K562 (cell line): ENCODE measurements around the gene CAPN10. TPM values are rescaled to one million over a fixed set of nuclear protein-coding genes. Genes with fewer than 3 reads are reported as not detected.
A peak's percentile ranks its signal among the peaks of the same experiment; 100 is the strongest.

Source experiments
- ATAC-seq: fragments of 200-7000 bp; cut with Tn5 transposase; 3 replicates; pipeline ENCODE4 v1.9.1; 2020; ENCODE audit warnings: moderate library complexity
- BruUV-seq: library from RNA; stranded (reverse); fragments of 400-500 nt; replicated peaks from 2 replicates; lab custom pipeline; 2021; lab: Mats Ljungman, UMichigan
- CTCF ChIA-PET: fragments of 300-600 bp; formaldehyde crosslinking; extraction: SDS; loops from one replicate; lab custom pipeline; 2021; ENCODE audit warnings: low intra/inter-chr PET ratio; lab: Yijun Ruan, JAX
- POLR2A ChIA-PET: fragments of 300-600, 350-650 bp; sonication (Branson Sonifier 250); formaldehyde crosslinking; extraction: SDS; loops from one replicate; lab custom pipeline; 2021; ENCODE audit warnings: antibody characterized with exemption, inconsistent platforms; lab: Yijun Ruan, JAX
- DNase-seq, 4 experiments: peaks; one replicate each; pipeline versions ENCODE4 v3.0.0 to v3.0.0-alpha.2; 2011 to 2018; ENCODE audit warnings: low spot score in 3 of 4, mixed read lengths in 3 of 4; ENCODE audit errors: extremely low read depth in 1 of 4
- FAIRE-seq: peaks from 2 replicates; lab custom pipeline; 2011; peaks lifted over from hg19 to GRCh38; lab: Jason Lieb, UNC
- H2AFZ ChIP-seq: 2 replicates; pipeline ENCODE4 v1.6.0; 2011; ENCODE audit warnings: low read depth, low read length, control low read depth, inconsistent platforms
- H3K27ac ChIP-seq: fragments of 200-600 bp; 3 replicates; pipeline ENCODE4 v1.8.0; 2011; ENCODE audit warnings: low read depth, mild to moderate bottlenecking, control low read depth, inconsistent platforms, low read length, moderate library complexity, mixed read lengths; ENCODE audit errors: extremely low read depth
- H3K27me3 ChIP-seq, 2 experiments: fragments of 300-600 bp in 1 of 2; 2 replicates in 1 of 2; 3 replicates in 1 of 2; pipeline versions ENCODE4 v1.6.0 to v1.8.0; 2011; ENCODE audit warnings: inconsistent platforms in 2 of 2, low read length in 2 of 2, mild to moderate bottlenecking in 1 of 2, mixed read lengths in 1 of 2, moderate library complexity in 1 of 2; ENCODE audit not compliant: control insufficient read depth in 2 of 2, insufficient read depth in 2 of 2
- H3K36me3 ChIP-seq: fragments of 300-600 bp; 3 replicates; pipeline ENCODE4 v1.8.0; 2011; ENCODE audit warnings: mild to moderate bottlenecking, low read length, inconsistent platforms; ENCODE audit not compliant: control insufficient read depth, insufficient read depth
- H3K4me1 ChIP-seq, 2 experiments: fragments of 200-600 bp in 1 of 2; replicated peaks in 1 of 2; 2 replicates in 1 of 2; 3 replicates in 1 of 2; pipeline versions ENCODE4 v1.5.1 to v1.8.0; 2011; ENCODE audit warnings: inconsistent platforms in 2 of 2, low read length in 2 of 2, mild to moderate bottlenecking in 1 of 2, mixed read lengths in 1 of 2, moderate library complexity in 1 of 2; ENCODE audit not compliant: control insufficient read depth in 2 of 2, insufficient read depth in 2 of 2
- H3K4me2 ChIP-seq: 2 replicates; pipeline ENCODE4 v1.6.1; 2011; ENCODE audit warnings: low read length, control low read depth, inconsistent platforms, mixed read lengths; ENCODE audit not compliant: insufficient read depth
- H3K4me3 ChIP-seq: fragments of 200-600 bp; sonication (generic), shearing (Covaris generic); 2 replicates; pipeline ENCODE4 v1.5.1; 2016; ENCODE audit warnings: control low read depth, inconsistent platforms
- H3K79me2 ChIP-seq: fragments of 200-600 bp; 3 replicates; pipeline ENCODE4 v1.8.0; 2011; ENCODE audit warnings: low read length, inconsistent platforms; ENCODE audit not compliant: control insufficient read depth, insufficient read depth
- H3K9ac ChIP-seq, 2 experiments: 2 replicates each; pipeline versions ENCODE4 v1.6.0 to v1.6.1; 2011; ENCODE audit warnings: low read depth in 2 of 2, low read length in 2 of 2, control low read depth in 1 of 2, inconsistent platforms in 1 of 2, mild to moderate bottlenecking in 1 of 2, mixed read lengths in 1 of 2; ENCODE audit not compliant: insufficient read depth in 1 of 2
- H3K9me1 ChIP-seq: one replicate; pipeline ENCODE4 v1.6.0; 2011; ENCODE audit warnings: inconsistent platforms, mild to moderate bottlenecking, low read length, moderate library complexity; ENCODE audit not compliant: control insufficient read depth, insufficient read depth
- H3K9me3 ChIP-seq: replicated peaks from 2 replicates; pipeline ENCODE4 v1.5.1; 2011; ENCODE audit warnings: low read depth, low read length, inconsistent platforms; ENCODE audit not compliant: control insufficient read depth, insufficient read depth
- H4K20me1 ChIP-seq: replicated peaks from 2 replicates; pipeline ENCODE4 v1.6.1; 2011; ENCODE audit warnings: low read length, inconsistent platforms, mixed read lengths; ENCODE audit not compliant: control insufficient read depth, insufficient read depth
- BACH1 ChIP-seq: fragments of 200-800 bp; sonication (Bioruptor generic); IDR thresholded peaks from 2 replicates; pipeline ENCODE4 v1.6.1; 2016; ENCODE audit warnings: missing genetic modification characterization, missing compliant biosample characterization
- CREM ChIP-seq: IDR thresholded peaks from 2 replicates; pipeline ENCODE4 v1.6.1; 2014; ENCODE audit warnings: antibody characterized with exemption, low read depth
- DMBX1 ChIP-seq: fragments of 250-450 bp; sonication (Bioruptor Pico); IDR thresholded peaks from 2 replicates; pipeline ENCODE4 v1.8.0; 2022; ENCODE audit warnings: inconsistent platforms, mild to moderate bottlenecking, moderate library complexity, borderline replicate concordance
- KDM5B ChIP-seq: fragments of 200-600 bp; sonication (generic); IDR thresholded peaks from 2 replicates; pipeline ENCODE4 v1.6.1; 2012; ENCODE audit warnings: low read depth, mild to moderate bottlenecking, moderate library complexity, low read length, control low read depth, inconsistent platforms; ENCODE audit not compliant: insufficient replicate concordance
- NFIX ChIP-seq: fragments of 250-450 bp; sonication (Bioruptor Pico); IDR thresholded peaks from 2 replicates; pipeline ENCODE4 v1.4.0; 2020; ENCODE audit warnings: low read depth, mild to moderate bottlenecking, moderate library complexity
- RBBP5 ChIP-seq: fragments of 200-600 bp; sonication (generic); IDR thresholded peaks from 2 replicates; pipeline ENCODE4 v1.6.1; 2012; ENCODE audit warnings: borderline replicate concordance, mild to moderate bottlenecking, low read length, control low read depth, inconsistent platforms; ENCODE audit not compliant: insufficient read depth, poor library complexity, severe bottlenecking
- RBM15 ChIP-seq: fragments of 200-400 bp; formaldehyde crosslinking; IDR thresholded peaks from 2 replicates; pipeline ENCODE4 v1.6.1; 2018; ENCODE audit warnings: mild to moderate bottlenecking, low read length, moderate library complexity; ENCODE audit not compliant: insufficient read depth
- SMAD3 ChIP-seq: fragments of 450-650 bp; formaldehyde crosslinking; conservative IDR thresholded peaks from 2 replicates; pipeline ENCODE4 v1.4.0; 2020; ENCODE audit warnings: mild to moderate bottlenecking
- WGBS: fragments of 100-300 bp; shearing (Covaris generic); methylation state at CpG from one replicate; pipeline ENCODE4 v1.1.6; 2016; ENCODE audit warnings: low coverage, mixed read lengths; ENCODE audit not compliant: insufficient coverage; ENCODE audit errors: missing lambda C conversion rate; 5-methylcytosine and 5-hydroxymethylcytosine counted together
- in situ Hi-C: fragments of 300-500 bp; cut with MboI; formaldehyde crosslinking; loops from 4 replicates; pipeline ENCODE4 v1.15.0; 2018; ENCODE audit warnings: inconsistent platforms, mixed read lengths
- intact Hi-C: fragments of 100-400 bp; cut with micrococcal nuclease; formaldehyde crosslinking; loops from 2 replicates; pipeline ENCODE4 v1.14.2; 2022
- polyA plus RNA-seq, 8 experiments: library from polyadenylated mRNA; depleted of rRNA in 4 of 8; stranded (reverse) in 5 of 8; unstranded in 3 of 8; fragments of >200 nt; fragmentation: Nextera tagmentation in 2 of 8; fragmentation: Illumina TruSeq in 1 of 8; extraction: Ambion mirVana in 2 of 8; extraction: Trizol in 1 of 8; gene quantifications; 2 replicates each; pipeline versions ENCODE4 v1.2.1 to v1.2.3, GENCODE V29; 2011 to 2014; ENCODE audit warnings: inconsistent platforms in 1 of 8, missing spikeins in 1 of 8
- total RNA-seq, 7 experiments: library from RNA; depleted of rRNA in 6 of 7; stranded (reverse); fragments of >200 nt in 6 of 7; fragmentation: Illumina TruSeq in 2 of 7; extraction: Trizol in 2 of 7; gene quantifications; 2 replicates each; pipeline versions ENCODE4 v1.2.1 to v1.2.3, GENCODE V29; 2011 to 2021; ENCODE audit warnings: low replicate concordance in 1 of 7
- TF ChIP-seq, protein P1 (sequence below): sonication (generic); formaldehyde crosslinking; IDR thresholded peaks from 2 replicates; pipeline ENCODE4 v1.4.0; 2020; ENCODE audit warnings: mild to moderate bottlenecking, missing genetic modification reagents
- TF ChIP-seq, protein P2 (sequence below): fragments of 450-650 bp; IDR thresholded peaks from 2 replicates; pipeline ENCODE4 v1.6.1; 2018; ENCODE audit not compliant: partially characterized antibody
- TF ChIP-seq, protein P3 (sequence below), 2 experiments: IDR thresholded peaks; 2 replicates each; pipeline ENCODE4 v1.6.1; 2012; ENCODE audit warnings: improper control_type of control experiment in 2 of 2, low read depth in 2 of 2, low read length in 2 of 2, borderline replicate concordance in 1 of 2

CAPN10 gene
- total and polyA plus RNA-seq, 9 of the 15 experiments (the other 6 are each of a cell fraction or from before 2014, with no cell fraction given): 0.08 to 26.1 (median 8.4) TPM

DNA sequence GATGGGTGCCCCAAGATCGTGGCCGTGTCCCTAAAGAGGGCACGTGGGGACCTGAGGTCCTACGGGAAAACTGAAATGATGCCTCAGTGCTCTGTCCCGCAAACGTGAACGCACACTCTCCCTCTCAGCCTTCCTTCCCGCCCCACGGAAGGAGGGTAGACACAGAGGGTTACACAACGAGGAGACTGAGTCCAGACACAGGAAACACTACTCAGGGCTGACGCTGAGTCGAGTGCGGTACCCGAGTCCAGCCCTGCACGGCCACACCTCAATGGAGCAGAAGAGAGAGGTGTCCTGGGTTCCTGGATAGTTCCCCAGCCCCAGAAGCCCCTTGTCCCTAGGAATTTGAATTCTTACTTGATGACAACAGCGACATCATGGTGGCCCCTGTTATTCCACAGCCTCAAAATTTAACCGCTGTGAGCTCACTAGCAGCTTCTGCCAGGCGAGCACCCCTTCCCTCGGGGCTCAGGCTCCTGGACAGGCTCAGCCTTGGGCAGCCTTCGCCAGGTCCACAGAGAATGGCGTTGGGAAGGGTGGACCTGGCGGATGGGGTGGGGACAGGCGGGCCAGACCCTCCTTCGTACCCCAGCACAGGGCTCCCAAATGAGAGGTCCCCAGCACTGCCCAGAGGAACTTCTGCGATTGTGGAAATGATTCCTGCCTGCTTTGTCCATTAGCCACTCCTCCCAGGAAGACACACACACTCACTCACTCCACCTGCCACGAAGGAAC lies 19.2 kb upstream of the CAPN10 start:
- H3K79me2 ChIP-seq: peaks cover 72% of the 10 kb centered on the region
- TF ChIP-seq, protein P1, sequence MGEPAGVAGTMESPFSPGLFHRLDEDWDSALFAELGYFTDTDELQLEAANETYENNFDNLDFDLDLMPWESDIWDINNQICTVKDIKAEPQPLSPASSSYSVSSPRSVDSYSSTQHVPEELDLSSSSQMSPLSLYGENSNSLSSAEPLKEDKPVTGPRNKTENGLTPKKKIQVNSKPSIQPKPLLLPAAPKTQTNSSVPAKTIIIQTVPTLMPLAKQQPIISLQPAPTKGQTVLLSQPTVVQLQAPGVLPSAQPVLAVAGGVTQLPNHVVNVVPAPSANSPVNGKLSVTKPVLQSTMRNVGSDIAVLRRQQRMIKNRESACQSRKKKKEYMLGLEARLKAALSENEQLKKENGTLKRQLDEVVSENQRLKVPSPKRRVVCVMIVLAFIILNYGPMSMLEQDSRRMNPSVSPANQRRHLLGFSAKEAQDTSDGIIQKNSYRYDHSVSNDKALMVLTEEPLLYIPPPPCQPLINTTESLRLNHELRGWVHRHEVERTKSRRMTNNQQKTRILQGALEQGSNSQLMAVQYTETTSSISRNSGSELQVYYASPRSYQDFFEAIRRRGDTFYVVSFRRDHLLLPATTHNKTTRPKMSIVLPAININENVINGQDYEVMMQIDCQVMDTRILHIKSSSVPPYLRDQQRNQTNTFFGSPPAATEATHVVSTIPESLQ: 0 out of 2 replicates have a peak, but pooled peaks have one; percentile 14
- TF ChIP-seq BACH1 (tag) (no peak), CREM (no peak), DMBX1 (no peak), RBM15 (no peak), RBBP5 (peak; percentile 15), NFIX (no peak), KDM5B (peak; percentile 29), SMAD3 (CRISPR knock-in tag) (no peak)
- TF ChIP-seq, protein P2, sequence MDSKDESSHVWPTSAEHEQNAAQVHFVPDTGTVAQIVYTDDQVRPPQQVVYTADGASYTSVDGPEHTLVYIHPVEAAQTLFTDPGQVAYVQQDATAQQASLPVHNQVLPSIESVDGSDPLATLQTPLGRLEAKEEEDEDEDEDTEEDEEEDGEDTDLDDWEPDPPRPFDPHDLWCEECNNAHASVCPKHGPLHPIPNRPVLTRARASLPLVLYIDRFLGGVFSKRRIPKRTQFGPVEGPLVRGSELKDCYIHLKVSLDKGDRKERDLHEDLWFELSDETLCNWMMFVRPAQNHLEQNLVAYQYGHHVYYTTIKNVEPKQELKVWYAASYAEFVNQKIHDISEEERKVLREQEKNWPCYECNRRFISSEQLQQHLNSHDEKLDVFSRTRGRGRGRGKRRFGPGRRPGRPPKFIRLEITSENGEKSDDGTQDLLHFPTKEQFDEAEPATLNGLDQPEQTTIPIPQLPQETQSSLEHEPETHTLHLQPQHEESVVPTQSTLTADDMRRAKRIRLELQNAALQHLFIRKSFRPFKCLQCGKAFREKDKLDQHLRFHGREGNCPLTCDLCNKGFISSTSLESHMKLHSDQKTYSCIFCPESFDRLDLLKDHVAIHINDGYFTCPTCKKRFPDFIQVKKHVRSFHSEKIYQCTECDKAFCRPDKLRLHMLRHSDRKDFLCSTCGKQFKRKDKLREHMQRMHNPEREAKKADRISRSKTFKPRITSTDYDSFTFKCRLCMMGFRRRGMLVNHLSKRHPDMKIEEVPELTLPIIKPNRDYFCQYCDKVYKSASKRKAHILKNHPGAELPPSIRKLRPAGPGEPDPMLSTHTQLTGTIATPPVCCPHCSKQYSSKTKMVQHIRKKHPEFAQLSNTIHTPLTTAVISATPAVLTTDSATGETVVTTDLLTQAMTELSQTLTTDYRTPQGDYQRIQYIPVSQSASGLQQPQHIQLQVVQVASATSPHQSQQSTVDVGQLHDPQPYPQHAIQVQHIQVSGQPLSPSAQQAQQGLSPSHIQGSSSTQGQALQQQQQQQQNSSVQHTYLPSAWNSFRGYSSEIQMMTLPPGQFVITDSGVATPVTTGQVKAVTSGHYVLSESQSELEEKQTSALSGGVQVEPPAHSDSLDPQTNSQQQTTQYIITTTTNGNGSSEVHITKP: no peak
- TF ChIP-seq, protein P3, sequence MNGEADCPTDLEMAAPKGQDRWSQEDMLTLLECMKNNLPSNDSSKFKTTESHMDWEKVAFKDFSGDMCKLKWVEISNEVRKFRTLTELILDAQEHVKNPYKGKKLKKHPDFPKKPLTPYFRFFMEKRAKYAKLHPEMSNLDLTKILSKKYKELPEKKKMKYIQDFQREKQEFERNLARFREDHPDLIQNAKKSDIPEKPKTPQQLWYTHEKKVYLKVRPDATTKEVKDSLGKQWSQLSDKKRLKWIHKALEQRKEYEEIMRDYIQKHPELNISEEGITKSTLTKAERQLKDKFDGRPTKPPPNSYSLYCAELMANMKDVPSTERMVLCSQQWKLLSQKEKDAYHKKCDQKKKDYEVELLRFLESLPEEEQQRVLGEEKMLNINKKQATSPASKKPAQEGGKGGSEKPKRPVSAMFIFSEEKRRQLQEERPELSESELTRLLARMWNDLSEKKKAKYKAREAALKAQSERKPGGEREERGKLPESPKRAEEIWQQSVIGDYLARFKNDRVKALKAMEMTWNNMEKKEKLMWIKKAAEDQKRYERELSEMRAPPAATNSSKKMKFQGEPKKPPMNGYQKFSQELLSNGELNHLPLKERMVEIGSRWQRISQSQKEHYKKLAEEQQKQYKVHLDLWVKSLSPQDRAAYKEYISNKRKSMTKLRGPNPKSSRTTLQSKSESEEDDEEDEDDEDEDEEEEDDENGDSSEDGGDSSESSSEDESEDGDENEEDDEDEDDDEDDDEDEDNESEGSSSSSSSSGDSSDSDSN (IDR thresholded peaks at IDR 0.05; ENCODE audit: borderline replicate concordance in 1 of 2, low read depth in 2 of 2, low read length in 2 of 2): peak in 1 of 2 experiments; percentile 20; a peak in 1 of 4 replicates

More for the DNA sequence above, 19.2 kb upstream of the CAPN10 start:
- Histone ChIP-seq H3K4me1 (peaks cover 40 to 85% of the 10 kb centered on the region in 2 experiments), H4K20me1 (no peaks in the 10 kb centered on the region), H3K9ac (peak overlapping the region; percentile 84 to 97), H3K4me2 (peak overlapping the region; percentile 98), H3K9me3 (no peaks in the 10 kb centered on the region), H3K27ac (peak overlapping the region; percentile 88), H2AFZ (peak overlapping the region; percentile 51; the same call in 1 of the 2 replicates), H3K36me3 (peaks cover 19% of the 10 kb centered on the region), H3K9me1 (no peaks in the 10 kb centered on the region), H3K4me3 (peak overlapping the region; percentile 65), H3K27me3 (no peaks in the 10 kb centered on the region)
- FAIRE-seq (peak; percentile 67), DNase-seq (peak in 1 of 4 experiments; percentile 34), ATAC-seq (peak; percentile 5; the same call in 1 of the 3 replicates)
- WGBS: 1% methylated on average over 23 of the region's 26 CpGs
- intact Hi-C loops: loop anchor here (10.0 kb wide), 1 partner anchor 53 kb away; no protein-coding TSS in a partner anchor
- TSS peak; percentile 59 for BruUV-seq
- in situ Hi-C loops: no loop called here
- ChIA-PET CTCF (no interaction called here), POLR2A (interaction anchor here (4.6 kb wide), 1 partner anchor 20 kb away, joined by 26 read pairs; the partner anchor contains the start of gene CAPN10)
